HUES48 (cell line): ENCODE measurements around the gene CD300LB.
"Not testable (repeated sequence)": the region's sequence is repeated elsewhere in the genome, so short reads cannot be mapped to it uniquely, and the experiment has no call there.

Source experiments
- H3K27ac ChIP-seq: one replicate; pipeline ENCODE4 v1.7.0; 2013; ENCODE audit warnings: low read depth, low read length, inconsistent platforms
- H3K27me3 ChIP-seq: 2 replicates; pipeline ENCODE4 v1.6.1; 2013; ENCODE audit warnings: mild to moderate bottlenecking, low read length; ENCODE audit not compliant: control insufficient read depth, insufficient read depth
- H3K36me3 ChIP-seq: 2 replicates; pipeline ENCODE4 v1.6.1; 2013; ENCODE audit warnings: low read length; ENCODE audit not compliant: control insufficient read depth, insufficient read depth
- H3K4me1 ChIP-seq: 2 replicates; pipeline ENCODE4 v1.6.1; 2013; ENCODE audit warnings: mild to moderate bottlenecking, low read length; ENCODE audit not compliant: control insufficient read depth, insufficient read depth
- H3K4me3 ChIP-seq: 2 replicates; pipeline ENCODE4 v1.5.1; 2013; ENCODE audit warnings: mild to moderate bottlenecking, low read depth, low read length
- H3K9ac ChIP-seq: 2 replicates; pipeline ENCODE4 v1.6.1; 2013; ENCODE audit warnings: mild to moderate bottlenecking, low read depth, low read length, moderate library complexity
- H3K9me3 ChIP-seq: 2 replicates; pipeline ENCODE4 v1.6.1; 2013; ENCODE audit warnings: low read length; ENCODE audit not compliant: control insufficient read depth, insufficient read depth

CD300LB gene

GRCh38 chr17:74531231-74531761 is at the start of gene CD300LB:
Gene CD300LB (minus strand): TSS chr17:74531475. CDS start chr17:74531350, 125 bp downstream.
- H3K9ac ChIP-seq = no peak within 1 kb of the TSS
- H3K9me3 ChIP-seq = no peaks in the 10 kb centered on the region
- H3K4me3 ChIP-seq = no peak within 1 kb of the TSS
- H3K27ac ChIP-seq = no peak within 1 kb of the TSS
- no peaks in the 10 kb centered on the region for H3K36me3 ChIP-seq
- H3K27me3 ChIP-seq = no peaks in the 10 kb centered on the region; the same call in 1 of the 2 replicates
- no peaks in the 10 kb centered on the region for H3K4me1 ChIP-seq

DNA sequence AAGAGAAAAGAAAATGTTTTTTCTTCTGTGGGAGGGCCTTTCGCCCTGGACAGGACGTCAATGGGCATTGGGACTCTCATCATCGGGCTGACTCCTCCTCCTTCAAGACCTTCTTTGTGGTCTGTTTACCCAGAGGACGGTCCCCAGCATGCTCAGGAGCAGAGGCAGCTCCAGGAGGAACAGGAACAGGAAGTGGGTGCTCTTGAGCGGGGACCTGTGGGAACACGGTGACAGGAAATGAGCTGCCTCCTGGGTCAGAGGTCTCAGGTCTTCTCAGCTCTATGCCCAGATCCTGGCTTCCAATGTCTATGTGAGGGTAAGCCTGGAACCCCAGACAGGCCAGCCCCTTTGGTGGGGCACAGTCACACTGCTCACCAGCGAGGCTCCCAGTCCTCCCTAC is 48.6 kb upstream of the CD300LB start:
- H3K27ac ChIP-seq = no peak overlapping the region

DNA sequence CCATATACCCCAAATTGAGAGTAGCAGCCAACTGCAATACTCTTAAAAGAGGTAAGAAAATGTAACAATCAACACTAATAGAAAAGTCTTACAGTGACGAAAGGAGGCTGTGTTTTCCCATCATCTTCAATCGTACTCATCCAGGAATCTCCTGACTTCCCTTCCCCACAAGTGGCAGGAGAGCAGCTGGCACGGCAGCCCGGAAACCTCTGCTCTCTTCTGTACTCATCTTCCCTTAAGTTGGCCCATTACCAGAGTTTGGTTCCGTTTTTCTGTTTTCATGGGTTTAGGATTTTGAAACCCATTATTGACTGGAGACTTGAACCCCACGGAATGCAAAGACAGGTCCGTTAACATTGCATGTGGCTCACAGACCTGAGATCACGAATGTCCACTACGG is 47.7 kb upstream of the CD300LB start:
- Histone ChIP-seq H3K9ac (no peak overlapping the region), H3K9me3 (no peaks in the 10 kb centered on the region), H3K27ac (no peak overlapping the region), H3K4me1 (no peaks in the 10 kb centered on the region), H3K4me3 (no peak overlapping the region), H3K36me3 (no peaks in the 10 kb centered on the region), H3K27me3 (no peaks in the 10 kb centered on the region)

More for the DNA sequence above, 48.6 kb upstream of the CD300LB start:
- H3K27me3 ChIP-seq = no peaks in the 10 kb centered on the region
- H3K4me3 ChIP-seq = no peak overlapping the region
- no peaks in the 10 kb centered on the region for H3K9me3 ChIP-seq
- H3K9ac ChIP-seq = no peak overlapping the region
- H3K4me1 ChIP-seq = no peaks in the 10 kb centered on the region
- H3K36me3 ChIP-seq = no peaks in the 10 kb centered on the region

DNA sequence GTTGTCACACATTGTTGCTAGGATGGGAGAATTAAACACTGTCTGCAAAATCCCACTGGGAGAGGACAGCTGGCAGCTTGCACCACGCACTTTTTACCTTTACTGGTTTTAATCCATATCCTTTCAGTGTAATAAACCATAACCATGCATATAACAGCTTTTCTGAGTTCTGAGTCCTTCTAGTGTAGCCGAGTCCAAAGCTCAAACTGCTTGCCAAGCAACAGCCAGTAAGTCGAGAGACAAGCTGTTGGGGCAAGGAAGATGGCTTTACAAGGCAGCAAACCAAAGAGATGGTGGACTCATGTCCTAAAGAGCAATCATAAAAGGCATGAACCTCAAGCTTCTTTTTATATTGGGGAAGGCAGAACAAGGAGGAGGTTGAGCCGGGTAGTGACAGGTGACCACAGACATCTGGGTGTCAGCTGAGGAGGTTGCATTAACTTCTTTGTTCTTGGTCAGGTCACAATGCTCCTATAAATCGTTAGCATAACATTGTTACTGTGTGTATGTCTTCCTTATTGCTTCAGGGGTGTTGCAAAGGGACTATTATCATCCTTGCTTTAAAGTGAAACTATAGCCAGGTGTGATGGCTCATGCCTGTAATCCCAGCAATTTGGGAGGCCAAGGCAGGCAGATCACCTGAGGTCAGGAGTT is 43.3 kb upstream of the CD300LB start:
- H3K27ac ChIP-seq = no peak overlapping the region
- no peaks in the 10 kb centered on the region for H3K4me1 ChIP-seq
- H3K4me3 ChIP-seq = no peak overlapping the region
- H3K36me3 ChIP-seq = no peaks in the 10 kb centered on the region
- no peaks in the 10 kb centered on the region for H3K27me3 ChIP-seq
- no peaks in the 10 kb centered on the region for H3K9me3 ChIP-seq
- H3K9ac ChIP-seq = no peak overlapping the region

GRCh38 chr17:74573635-74574034 is 42.4 kb upstream of the CD300LB start:
- not testable (repeated sequence) for H3K4me1 ChIP-seq, H3K4me3 ChIP-seq, H3K9ac ChIP-seq, H3K27me3 ChIP-seq, H3K36me3 ChIP-seq, H3K27ac ChIP-seq, H3K9me3 ChIP-seq

GRCh38 chr17:74573169-74573568 is 41.9 kb upstream of the CD300LB start:
- H3K36me3 ChIP-seq = no peaks in the 10 kb centered on the region
- no peaks in the 10 kb centered on the region for H3K9me3 ChIP-seq
- H3K4me1 ChIP-seq = no peaks in the 10 kb centered on the region
- H3K9ac ChIP-seq = no peak overlapping the region
- H3K27me3 ChIP-seq = no peaks in the 10 kb centered on the region
- no peak overlapping the region for H3K4me3 ChIP-seq
- no peak overlapping the region for H3K27ac ChIP-seq

DNA sequence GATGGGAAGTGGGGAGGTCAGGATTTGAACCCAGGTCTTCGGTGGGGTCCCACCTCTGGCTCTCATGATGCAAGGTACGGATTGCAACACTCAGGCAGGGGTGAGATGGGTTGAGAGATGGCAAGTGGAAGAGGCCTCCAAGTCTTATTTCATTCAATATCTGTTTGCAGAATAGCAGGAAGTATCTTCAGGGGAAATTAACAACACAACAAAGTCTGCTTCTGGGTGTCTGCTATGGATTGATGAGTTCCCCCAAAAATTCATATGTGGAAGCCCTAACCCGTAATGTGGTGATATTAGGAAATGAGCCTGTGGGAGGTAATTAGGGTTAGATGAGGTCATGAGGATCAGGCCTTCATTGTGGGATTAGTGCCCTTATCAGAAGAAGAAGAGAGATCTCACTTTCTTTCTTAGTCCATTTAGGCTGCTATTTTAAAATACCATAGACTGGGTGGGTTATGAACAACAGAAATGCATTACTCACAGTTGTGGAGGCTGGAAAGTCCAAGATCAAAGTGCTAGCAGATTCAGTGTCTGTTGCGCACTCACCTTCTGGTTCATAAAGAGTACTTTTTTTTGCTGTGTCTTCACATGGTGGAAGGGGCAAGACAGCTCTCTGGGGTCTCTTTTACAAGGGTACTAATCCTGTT is 40.5 kb upstream of the CD300LB start:
- Histone ChIP-seq H3K9ac (no peak overlapping the region), H3K27me3 (no peaks in the 10 kb centered on the region), H3K27ac (no peak overlapping the region), H3K4me3 (no peak overlapping the region), H3K9me3 (no peaks in the 10 kb centered on the region), H3K36me3 (no peaks in the 10 kb centered on the region), H3K4me1 (no peaks in the 10 kb centered on the region)

DNA sequence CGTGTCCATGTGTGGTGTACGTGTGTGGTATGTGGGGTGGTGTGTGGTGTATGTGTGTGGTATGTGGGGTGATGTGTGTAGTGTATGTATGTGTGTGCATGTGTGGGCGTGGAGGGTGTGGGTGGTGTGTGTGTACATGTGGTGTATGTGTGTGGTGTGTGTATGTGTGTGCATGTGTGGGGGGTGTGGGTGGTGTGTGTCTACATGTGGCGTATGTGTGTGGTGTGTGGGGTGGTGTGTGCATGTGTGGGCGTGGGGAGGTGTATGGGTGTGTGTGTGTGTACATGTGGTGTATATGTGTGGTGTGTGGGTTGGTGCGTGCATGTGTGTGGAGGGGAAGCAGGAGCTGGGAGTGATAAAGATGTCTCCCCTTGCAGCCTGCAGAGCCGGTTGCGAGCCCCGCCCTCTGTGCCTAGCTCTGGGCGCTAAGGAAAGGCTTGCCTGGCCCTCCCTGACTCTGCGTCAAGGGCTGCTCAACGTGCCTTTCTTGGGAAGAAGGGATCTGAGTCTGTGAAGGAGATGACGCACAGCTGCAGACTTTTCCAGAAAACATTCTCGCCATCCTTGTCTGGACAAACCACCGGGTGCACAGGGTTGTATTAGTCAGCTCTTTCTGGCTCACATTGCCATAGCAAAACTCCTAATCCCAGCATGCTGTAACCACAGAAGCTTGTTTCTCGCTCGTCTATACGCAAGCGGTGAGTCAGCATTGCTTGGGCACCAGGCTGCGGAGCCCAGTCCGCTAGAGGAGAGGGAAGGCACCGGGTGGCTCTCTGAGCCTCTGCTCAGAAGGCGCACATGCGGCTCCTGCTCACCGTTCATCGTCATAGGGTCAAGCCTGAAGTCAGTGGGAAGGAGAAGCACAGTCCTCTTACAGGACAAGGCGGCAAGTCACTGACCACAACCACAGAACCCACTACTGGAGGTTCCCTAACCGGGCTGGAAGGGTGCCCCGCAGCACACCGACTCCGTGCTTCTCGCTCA is 38.0 kb upstream of the CD300LB start:
- H3K9me3 ChIP-seq = no peaks in the 10 kb centered on the region
- no peak overlapping the region for H3K27ac ChIP-seq
- no peaks in the 10 kb centered on the region for H3K36me3 ChIP-seq
- no peaks in the 10 kb centered on the region for H3K27me3 ChIP-seq
- no peaks in the 10 kb centered on the region for H3K4me1 ChIP-seq
- no peak overlapping the region for H3K4me3 ChIP-seq
- H3K9ac ChIP-seq = no peak overlapping the region

- Histone ChIP-seq H3K36me3 (no peaks in the 10 kb centered on the region), H3K4me3 (no peak overlapping the region), H3K27ac (no peak overlapping the region), H3K9ac (no peak overlapping the region), H3K4me1 (no peaks in the 10 kb centered on the region), H3K9me3 (no peaks in the 10 kb centered on the region), H3K27me3 (no peaks in the 10 kb centered on the region)
Measured at GRCh38 chr17:74568106-74568873, 37.0 kb upstream of the CD300LB start.

GRCh38 chr17:74567397-74567796 is 36.1 kb upstream of the CD300LB start, which contains the start of gene CD300H:
Gene CD300H (minus strand): TSS chr17:74567509.
- Histone ChIP-seq H3K27me3 (no peaks in the 10 kb centered on the region), H3K27ac (no peak within 1 kb of the TSS), H3K4me3 (no peak within 1 kb of the TSS), H3K9ac (no peak within 1 kb of the TSS), H3K9me3 (no peaks in the 10 kb centered on the region), H3K36me3 (no peaks in the 10 kb centered on the region), H3K4me1 (no peaks in the 10 kb centered on the region)
